22Rv1 (cell line): Measurements from ENCODE around the gene NAA50.

Source experiments
- ZFX ChIP-seq: fragments of 450-650 bp; IDR thresholded peaks from 2 replicates; pipeline ENCODE4 v1.6.1; 2017; ENCODE audit warnings: antibody characterized with exemption, borderline replicate concordance
- TF ChIP-seq, protein P1 (sequence below): fragments of 450-650 bp; IDR thresholded peaks from 2 replicates; pipeline ENCODE4 v1.5.1; 2017; ENCODE audit warnings: mild to moderate bottlenecking

DNA sequence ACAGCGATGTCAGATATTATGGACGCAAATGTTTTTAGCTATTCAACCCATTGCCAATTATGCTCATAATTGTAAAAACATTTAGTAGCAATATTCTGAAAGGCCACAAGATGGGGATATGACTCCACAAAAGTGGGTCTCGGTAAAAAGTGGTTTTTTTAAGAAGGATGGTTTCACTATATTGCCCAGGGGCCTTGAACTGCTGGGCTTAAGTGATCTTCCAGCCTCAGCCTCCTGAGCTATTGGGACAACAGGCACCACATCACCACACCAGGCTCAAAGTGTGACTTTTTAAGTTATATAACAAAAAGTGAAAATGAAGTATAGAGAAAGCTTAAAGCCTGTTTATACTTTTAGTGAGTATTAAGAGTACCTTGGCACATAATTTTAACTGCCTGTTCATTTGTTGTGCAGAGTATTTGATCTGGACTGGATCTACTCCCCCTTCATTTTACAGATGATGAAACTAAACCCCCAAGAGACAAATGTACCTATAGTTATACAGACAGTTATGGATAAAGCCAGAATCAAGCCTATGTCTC, 9.4 kb downstream of the NAA50 start:
- TF ChIP-seq, protein P1, sequence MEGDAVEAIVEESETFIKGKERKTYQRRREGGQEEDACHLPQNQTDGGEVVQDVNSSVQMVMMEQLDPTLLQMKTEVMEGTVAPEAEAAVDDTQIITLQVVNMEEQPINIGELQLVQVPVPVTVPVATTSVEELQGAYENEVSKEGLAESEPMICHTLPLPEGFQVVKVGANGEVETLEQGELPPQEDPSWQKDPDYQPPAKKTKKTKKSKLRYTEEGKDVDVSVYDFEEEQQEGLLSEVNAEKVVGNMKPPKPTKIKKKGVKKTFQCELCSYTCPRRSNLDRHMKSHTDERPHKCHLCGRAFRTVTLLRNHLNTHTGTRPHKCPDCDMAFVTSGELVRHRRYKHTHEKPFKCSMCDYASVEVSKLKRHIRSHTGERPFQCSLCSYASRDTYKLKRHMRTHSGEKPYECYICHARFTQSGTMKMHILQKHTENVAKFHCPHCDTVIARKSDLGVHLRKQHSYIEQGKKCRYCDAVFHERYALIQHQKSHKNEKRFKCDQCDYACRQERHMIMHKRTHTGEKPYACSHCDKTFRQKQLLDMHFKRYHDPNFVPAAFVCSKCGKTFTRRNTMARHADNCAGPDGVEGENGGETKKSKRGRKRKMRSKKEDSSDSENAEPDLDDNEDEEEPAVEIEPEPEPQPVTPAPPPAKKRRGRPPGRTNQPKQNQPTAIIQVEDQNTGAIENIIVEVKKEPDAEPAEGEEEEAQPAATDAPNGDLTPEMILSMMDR: peak; percentile 70
- TF ChIP-seq ZFX: no peak
